ENCODE measurements around the gene MAP3K19.

The MAP3K19 gene

GRCh38 chr2:135066710-135067109 is 19.5 kb upstream of the MAP3K19 start:
- no peak overlapping the region for H3K4me3 ChIP-seq (replicated peaks in 1 of 2; ENCODE audit: low read depth in 2 of 2, low read length in 2 of 2)
- DNase-seq (ENCODE audit: low read depth in 2 of 2) = peak in 1 of 2 donors; percentile 57
- TF ChIP-seq CTCF (IDR thresholded peaks at IDR 0.05; ENCODE audit: low read depth, low read length) = no peak

GRCh38 chr2:135064149-135064548 is 16.9 kb upstream of the MAP3K19 start:
- DNase-seq (ENCODE audit: low read depth in 2 of 2) = no peak
- no peak for TF ChIP-seq CTCF (IDR thresholded peaks at IDR 0.05; ENCODE audit: low read depth, low read length)

GRCh38 chr2:135063210-135063609 is 16.0 kb upstream of the MAP3K19 start:
- H3K4me3 ChIP-seq (replicated peaks in 1 of 2; ENCODE audit: low read depth in 2 of 2, low read length in 2 of 2) = no peak overlapping the region
- no peak for DNase-seq (ENCODE audit: low read depth in 2 of 2)
- no peak for TF ChIP-seq CTCF (IDR thresholded peaks at IDR 0.05; ENCODE audit: low read depth, low read length)

More at GRCh38 chr2:135064149-135064548, 16.9 kb upstream of the MAP3K19 start:
- H3K4me3 ChIP-seq (replicated peaks in 1 of 2; ENCODE audit: low read depth in 2 of 2, low read length in 2 of 2) = no peak overlapping the region

- no peak overlapping the region for H3K4me3 ChIP-seq (replicated peaks in 1 of 2; ENCODE audit: low read depth in 2 of 2, low read length in 2 of 2)
- DNase-seq (ENCODE audit: low read depth in 2 of 2) = no peak
- no peak for TF ChIP-seq CTCF (IDR thresholded peaks at IDR 0.05; ENCODE audit: low read depth, low read length)
Observed at GRCh38 chr2:135059577-135059976, 12.3 kb upstream of the MAP3K19 start.

GRCh38 chr2:135056790-135057189 is 9.5 kb upstream of the MAP3K19 start:
- peak in 1 of 2 donors; percentile 28 for DNase-seq (ENCODE audit: low read depth in 2 of 2)
- H3K4me3 ChIP-seq (replicated peaks in 1 of 2; ENCODE audit: low read depth in 2 of 2, low read length in 2 of 2) = no peak overlapping the region
- TF ChIP-seq CTCF (IDR thresholded peaks at IDR 0.05; ENCODE audit: low read depth, low read length) = no peak

- TF ChIP-seq CTCF (IDR thresholded peaks at IDR 0.05; ENCODE audit: low read depth, low read length) = no peak
- H3K4me3 ChIP-seq (replicated peaks in 1 of 2; ENCODE audit: low read depth in 2 of 2, low read length in 2 of 2) = no peak overlapping the region
- DNase-seq (ENCODE audit: low read depth in 2 of 2) = peak; percentile 60 to 80
Observed at GRCh38 chr2:135055182-135055786, 8.0 kb upstream of the MAP3K19 start.

- H3K4me3 ChIP-seq (replicated peaks in 1 of 2; ENCODE audit: low read depth in 2 of 2, low read length in 2 of 2) = peak overlapping the region; percentile 69 to 75
- TF ChIP-seq CTCF (IDR thresholded peaks at IDR 0.05; ENCODE audit: low read depth, low read length) = no peak
- peak in 1 of 2 donors; percentile 14 for DNase-seq (ENCODE audit: low read depth in 2 of 2)
Observed at GRCh38 chr2:135052997-135053474, 5.8 kb upstream of the MAP3K19 start.

Measured in cardiac fibroblast (primary cell).